ENCODE measurements around the gene NKX6-2. TPM values are rescaled to one million over a fixed set of nuclear protein-coding genes. Genes with fewer than 3 reads are reported as not detected.
"Not testable (repeated sequence)": the region's sequence is repeated elsewhere in the genome, so short reads cannot be mapped to it uniquely, and the experiment has no call there.

The NKX6-2 gene
- total RNA-seq, 1 donor from 2014 or later: not detected

DNA sequence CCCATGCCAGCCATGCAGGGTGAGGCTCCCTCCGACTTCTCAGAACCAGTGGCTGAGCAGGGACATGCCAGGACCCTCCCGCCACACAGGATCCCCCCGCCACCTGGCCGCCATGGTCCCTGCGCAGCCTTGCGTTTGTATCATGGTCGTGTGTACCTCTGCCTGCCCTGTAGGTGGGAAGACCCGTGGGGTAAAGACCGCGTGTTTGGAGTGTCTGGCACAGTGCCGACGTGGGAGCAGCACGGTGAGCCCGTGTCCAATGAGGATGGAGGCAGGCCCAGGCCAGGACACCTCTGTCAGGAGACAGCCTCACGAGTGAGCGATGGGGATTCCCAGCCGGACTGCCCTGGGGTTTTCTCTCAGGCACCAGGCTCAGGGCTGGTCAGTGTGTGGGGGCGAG lies 31.9 kb downstream of the NKX6-2 start:
- DNase-seq: no peak

DNA sequence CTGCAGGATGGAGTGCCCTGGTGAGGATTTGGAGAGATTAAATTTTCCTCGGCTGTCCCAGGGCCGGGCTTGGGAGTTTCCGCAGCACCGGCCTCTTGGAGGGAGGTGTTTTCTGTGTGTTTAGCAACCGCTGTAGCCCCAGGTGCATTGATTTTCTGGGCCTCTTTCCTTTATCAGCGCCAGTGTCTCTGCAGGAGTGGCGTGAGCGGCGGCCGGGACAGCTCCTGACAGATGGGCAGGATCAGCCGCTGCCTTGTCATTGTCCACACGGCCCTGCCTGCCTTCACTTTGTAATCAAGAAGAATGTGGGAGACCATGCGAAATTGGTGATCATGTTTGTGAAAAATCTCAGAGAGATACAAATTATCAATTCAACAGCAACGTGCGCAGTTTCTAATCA lies 32.4 kb downstream of the NKX6-2 start:
- no peak for DNase-seq

DNA sequence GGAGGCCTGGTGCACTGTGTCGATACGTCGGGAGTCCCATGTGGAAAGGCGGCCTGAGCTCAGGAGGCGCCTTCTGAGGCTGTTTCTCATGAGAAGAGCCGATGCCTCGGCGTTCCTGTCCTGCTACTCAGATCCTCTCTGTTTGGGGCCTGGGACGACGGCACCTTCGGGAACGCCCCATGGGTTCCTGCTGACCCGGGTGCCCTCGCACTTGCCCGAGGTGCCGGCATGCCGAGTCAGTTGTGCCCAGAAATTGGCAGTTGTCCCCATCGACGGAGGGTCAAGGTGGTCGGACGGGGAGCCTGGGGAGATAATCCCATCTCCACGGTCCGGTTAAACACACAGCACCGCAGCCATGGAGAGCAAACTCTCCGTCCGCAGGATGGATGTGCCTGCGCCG lies 33.0 kb downstream of the NKX6-2 start:
- no peak for DNase-seq

DNA sequence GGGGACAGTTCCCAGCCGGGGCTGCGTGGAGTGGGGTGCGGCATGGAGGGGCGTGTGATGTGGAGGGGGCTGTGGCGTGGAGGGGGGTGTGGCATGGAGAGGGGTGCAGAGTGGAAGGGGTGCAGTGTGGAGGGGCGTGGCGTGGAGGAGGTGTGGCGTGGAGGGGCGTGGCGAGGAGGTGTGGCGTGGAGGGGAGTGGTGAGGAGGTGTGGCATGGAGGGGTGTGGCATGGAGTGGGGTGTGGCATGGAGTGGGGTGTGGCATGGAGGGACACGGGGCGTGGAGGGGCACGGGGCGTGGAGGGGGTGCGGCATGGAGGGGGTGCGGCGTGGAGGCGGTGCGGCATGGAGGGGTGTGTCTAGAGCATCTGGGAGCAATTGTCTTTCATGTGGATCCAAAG lies 33.6 kb downstream of the NKX6-2 start:
- DNase-seq: no peak

DNA sequence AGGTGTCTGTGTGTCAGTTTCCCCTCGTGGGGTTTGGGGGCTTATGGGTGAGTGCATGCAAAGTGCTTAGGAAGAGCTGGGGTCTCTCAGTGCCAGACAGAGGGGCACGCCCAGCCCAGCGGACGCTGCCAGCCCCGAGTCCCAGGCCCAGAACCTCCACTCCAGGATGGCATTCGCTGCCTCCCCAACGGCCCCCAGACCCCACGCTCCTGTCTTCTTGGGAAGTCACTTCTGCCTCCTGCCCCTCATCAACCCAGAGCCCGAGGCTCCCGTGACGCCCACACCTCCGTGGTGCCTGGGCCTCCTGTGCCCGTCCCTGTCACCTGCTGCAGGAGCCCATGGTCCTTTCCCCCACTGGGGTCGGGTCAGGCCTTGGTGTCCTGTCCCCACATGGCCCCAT lies 35.0 kb downstream of the NKX6-2 start:
- no peak for DNase-seq

DNA sequence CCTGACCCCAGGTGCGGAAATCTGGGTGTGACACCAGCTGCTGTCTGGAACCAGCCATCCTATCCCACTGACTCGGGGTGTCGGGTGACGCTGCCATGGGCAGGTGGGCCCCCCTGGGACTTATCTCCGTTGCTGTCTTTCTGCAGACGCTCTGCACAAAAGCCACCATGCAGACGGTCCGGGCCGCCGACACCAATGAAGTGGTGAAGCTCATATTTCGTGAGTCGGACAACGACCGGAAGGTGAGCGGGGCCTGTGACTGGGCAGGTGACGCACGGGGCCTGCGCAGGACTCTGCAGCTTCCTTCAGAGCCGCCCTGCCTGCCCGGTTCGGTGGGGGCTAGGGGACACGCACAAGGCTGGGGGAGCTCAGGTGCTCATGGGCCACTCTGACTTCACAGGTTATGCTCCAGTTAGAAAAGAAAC lies 36.6 kb downstream of the NKX6-2 start:
- DNase-seq: no peak

DNA sequence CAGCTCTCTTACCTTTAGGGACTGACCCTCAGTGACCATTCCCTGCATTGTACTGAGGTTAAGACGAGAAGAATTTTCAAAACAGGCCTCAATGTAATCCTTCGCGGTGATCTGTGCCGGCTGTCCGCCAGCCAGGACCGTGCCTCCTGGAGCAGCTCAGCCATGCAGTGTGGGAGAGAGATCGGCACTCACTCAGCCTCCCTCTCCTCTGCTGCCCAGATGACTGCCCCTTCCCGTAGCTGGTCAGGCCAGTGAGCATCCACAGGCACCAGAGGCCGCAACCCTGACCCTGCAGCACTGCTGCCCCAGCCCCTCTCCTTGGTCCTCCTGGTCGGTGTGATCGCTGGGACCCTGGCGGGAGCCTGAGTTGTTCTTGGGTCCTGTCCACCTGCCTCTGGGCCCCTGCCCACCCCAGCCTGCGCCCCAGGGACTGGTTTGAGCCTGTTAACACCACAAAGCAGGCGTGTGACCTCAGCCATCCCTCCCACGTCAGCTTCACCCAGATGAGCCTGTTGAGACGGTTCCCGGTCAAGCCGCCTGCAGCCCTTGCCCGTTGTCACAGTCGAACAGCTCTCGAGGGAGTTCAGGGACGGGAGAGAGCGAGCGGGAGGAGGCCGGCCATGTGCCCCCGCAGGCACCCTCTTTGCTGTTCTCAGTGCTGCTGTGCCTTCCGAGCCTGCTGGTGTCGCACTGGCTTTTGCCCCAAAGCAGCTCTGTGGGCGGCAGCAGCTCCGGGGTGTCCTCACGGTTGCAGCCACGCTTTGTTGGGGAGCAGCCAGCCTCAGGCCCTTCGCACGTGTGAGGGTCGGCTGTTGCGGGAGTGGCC lies 37.2 kb downstream of the NKX6-2 start:
- no peak for DNase-seq

DNA sequence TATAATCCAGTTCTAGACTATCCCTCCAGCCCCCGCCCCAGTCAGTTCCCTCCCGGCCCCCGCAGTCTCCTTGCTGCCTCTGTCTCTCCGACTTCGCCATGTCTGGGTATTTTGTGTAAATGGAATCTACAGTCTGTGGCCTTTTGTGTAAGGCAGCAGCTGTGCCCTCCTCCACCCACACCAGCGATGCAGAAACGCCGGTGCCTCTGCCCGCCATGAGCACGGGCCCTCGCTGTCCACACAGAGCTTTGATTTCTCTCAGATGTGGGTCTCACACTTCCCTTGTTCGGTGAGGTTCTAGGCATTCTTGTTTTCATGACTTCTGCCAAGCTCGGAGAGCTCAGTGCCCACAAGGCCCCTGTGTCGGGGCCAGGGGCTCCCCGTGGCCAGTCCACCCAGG lies 37.8 kb downstream of the NKX6-2 start:
- no peak for DNase-seq

DNA sequence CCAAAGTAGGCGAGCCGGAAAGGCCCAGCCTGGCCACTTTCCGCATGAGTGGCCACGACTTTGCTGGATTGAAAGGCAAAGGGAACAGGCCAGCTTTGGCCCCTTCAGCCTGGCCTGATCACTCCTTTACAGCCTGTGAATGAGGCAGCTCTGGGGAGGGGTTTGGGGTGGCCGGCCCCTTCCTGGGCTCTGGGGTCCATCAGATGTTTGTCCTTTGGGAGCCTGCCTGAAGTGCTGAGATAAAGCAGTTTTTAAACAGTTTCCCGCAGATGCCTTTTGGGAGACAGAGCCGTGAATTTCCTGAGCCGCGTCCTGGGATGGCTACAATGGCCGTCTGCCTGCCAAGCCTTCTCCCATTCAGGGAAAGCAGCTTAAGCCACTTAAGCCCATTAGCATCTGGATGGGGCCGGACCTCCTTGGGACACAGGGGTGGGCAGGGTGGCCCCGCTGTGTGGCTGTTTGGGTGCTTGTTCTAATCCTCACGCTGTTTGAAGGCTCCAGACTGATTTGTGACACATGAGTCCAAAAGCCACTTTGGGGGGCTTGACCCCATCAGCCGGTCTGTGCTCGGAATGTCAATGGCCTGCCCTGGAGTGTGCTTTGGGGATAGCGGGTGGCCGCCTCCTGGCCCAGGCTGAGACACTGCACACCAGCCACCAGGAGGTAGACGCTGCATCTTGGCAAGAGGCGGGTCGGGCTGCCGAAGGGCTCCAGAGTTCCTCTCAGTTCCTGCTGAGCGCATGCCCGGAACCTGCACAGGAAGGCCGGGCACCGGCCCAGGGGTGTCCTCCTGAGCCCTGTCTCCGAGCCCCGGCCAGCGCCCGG lies 38.9 kb downstream of the NKX6-2 start:
- no peak for DNase-seq

DNA sequence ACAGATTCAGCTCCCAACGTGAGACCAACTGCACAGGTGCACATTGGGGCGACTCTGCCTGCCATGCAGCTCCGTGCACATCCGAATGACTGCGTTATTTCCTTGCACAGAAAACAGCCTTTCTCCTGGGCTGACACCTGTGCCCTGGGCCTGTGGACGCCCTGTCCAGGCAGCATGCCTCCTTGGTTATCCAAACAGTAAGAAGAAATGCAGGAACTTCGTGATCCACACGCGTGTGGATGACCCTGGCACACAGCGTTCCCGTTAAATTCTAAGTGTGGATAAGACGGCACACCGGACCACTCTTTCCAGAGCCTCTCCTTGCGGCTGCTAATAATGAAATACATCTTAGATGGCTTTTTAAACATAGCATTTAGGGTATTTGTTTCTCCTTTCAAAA lies 39.6 kb downstream of the NKX6-2 start:
- no peak for DNase-seq

DNA sequence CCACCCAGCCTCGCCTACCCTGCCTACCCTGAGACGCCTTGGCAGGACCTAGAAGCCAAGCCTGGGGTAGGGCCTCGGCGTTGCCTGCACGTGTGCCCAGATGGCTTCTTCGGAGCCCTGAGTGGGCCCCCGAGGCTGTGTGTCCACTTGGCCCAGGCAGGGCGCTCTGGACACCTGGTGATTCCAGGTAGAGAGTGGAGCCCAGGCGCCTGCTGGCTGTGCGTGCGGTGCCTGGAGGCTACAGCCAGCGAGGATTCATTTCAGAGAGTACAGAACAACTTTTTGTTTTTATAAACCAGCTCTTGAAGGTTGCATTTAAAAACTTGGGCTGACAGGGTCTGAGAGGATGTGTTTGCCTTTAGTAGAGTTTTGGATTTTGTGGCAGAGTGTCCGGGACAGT lies 40.0 kb downstream of the NKX6-2 start:
- no peak for DNase-seq

DNA sequence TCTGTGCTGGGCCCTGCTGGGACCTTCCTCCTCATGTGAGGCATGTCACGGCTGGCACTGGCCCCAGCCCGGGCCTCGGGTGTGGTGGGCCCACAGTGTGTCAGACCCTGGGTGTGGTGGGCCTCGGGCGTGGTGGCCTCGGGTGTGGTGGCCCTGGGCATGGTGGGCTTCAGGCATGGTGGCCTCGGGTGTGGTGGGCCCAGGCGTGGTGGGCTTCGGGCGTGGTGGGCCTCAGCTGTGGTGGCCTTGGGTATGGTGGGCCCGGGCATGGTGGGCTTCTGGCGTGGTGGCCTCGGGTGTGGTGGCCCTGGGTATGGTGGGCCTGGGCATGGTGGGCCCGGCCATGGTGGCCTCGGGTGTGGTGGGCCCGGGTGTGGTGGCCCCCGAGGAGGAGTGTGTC lies 40.4 kb downstream of the NKX6-2 start:
- no peak for DNase-seq

DNA sequence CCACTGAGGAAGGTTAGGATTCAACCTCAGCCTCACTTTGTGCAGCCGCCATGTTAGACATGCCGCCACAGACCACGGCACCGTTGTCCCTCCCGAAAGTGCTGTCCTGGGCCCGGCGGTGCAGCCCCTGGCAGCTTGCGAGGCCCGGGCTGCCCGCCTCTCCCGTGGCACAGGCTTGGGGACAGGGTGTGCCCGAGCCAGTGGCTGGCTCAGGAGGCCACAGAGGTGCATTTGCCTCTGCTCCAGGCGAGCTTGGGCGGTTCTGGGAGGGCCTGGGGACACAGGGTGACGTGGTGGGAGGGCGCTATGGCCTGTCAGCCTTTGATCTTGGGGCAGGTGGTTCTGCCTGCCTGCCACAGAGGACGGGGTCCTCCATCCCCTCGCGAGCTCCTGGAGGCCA lies 41.1 kb downstream of the NKX6-2 start:
- no peak for DNase-seq

DNA sequence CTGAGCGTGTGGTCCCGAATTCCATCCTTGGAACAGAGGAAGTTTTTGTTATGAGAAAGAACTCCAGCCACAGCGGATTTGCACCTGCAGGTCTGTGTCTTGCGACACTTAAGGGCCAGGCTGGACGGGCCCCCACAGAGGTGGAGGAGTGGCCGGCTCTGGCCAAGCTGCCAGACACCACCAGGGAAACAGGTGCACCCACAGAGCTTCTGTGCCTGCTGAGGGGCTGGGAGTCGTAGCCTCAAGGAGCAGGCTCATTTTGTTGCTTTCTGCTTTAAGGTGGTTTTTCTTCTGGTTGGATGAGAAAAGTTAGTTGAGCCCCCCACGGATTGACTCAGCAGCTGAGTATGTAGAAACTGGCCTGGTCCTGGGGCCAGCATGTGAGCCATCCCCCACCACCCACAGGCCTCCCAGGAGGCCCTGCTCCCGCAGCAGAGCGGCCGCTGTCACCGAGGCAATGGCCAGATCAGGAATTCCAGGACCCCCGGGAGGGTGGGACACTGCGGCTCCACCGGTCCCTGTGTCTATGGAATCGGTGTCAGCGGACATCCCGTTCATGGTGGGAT lies 41.9 kb downstream of the NKX6-2 start:
- DNase-seq: no peak

DNA sequence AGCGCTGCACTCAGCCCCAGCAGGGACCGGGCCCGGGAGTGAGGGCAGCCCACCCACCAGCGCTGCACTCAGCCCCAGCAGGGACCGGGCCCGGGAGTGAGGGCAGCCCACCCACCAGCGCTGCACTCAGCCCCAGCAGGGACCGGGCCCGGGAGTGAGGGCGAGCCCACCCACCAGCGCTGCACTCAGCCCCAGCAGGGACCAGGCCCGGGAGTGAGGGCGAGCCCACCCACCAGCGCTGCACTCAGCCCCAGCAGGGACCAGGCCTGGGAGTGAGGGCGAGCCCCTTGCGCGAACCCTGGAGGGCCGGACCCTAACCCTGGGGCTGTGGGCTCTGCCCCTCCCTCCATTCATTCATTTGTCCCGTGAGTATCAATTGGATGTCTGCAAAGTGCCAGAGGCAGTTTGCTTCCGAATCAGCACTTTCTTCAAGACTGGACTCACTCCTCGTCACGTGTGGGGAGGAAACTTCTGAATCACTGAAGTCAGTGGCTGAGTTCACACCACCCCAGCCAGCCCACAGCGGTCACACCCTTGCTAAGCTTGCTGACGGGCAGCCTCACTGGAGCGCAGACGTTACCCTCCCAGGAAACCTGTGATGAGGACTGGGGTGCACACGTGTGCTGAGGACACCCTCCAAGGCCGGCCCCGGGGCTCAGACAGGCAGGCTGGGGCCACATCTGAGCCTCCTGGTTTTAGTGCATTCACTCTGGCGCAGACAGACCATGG lies 42.6 kb downstream of the NKX6-2 start:
- DNase-seq: not testable (repeated sequence)

DNA sequence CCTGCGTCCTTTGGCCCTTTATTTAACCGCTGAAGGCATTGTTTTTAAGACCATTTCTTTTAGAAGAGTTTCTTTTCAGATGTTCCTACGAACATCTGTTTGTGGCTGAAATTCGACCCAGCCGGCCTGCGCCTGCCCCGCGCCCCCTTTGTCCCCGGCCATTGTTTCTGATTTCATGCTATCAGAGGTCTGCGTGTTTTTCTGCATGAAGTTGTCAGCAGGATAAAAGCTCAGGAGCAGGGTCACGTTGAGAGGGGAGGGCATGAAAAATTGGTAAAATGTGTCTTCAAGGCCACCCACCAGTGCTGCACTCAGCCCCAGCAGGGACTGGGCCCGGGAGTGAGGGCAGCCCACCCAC lies 43.1 kb downstream of the NKX6-2 start:
- DNase-seq: no peak

DNA sequence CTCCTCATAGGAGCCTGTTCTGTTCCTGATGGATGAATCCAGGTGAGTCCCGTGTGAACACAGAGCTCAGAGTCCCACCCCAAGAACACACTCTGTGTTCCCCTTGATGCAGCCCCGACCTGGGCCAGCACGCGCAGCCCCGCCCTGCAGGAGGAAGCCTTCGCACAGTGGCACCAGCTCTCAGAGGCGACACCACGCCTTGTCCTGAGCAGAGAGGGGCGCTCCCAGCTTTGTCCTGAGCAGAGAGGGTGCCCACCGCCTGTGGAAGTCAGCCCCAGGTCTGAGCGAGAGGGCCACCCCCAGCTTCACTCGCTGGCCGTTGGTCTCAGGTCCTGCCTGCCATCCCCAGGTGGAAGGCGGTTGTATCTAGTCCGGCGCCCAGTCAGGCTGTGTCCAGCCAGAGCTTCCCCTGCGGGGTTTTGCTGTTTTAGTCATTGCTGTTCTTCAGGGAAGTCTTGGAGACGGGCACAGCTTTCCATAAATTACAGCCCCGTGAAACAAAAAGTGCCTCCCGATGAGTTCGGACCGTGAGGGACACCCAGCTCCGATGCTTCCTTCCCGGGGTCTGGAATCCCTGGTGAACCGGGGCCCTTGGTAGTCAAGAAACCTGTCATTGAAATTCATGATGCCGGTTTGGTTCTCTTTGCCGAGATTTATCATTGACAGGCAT lies 43.6 kb downstream of the NKX6-2 start:
- DNase-seq: no peak

DNA sequence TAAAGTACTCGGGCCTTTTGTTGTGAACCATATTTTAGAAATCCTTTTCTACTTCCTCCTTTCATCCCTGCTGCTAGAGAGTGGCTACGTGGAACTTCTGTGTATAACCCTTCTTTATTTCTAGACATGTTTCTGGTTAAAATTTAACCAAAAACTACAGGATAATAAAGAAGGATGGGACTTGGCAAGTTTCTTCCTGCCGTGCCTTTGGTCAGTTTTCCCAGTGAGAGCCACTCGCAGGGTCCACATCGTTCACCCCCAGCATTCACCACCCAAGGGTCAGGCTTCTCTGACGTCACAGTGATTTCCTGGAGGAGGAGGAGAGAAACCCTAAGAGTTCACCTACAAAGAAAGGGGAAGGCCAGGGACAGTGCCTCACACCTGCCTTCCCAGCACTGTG lies 45.4 kb downstream of the NKX6-2 start:
- no peak for DNase-seq

DNA sequence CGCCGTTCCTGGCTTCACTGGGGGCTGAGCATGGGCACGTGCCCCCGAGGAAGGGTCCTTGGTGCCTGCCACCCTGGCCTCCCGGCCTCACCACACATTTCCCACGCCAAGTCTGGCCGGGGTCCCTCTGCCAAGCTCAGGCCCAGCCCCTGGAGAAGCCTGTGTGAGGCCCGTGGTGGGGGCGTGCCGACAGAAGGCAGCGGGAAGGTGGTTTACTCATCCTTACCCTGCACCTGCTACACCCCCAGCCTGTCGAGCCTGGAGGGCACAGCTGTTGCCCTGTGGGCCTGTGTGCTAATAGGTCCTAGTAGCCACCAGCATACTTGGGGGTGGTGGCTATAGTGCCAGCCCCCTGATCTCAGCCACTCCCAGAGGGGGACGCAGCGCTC lies 46.7 kb downstream of the NKX6-2 start:
- DNase-seq: no peak

DNA sequence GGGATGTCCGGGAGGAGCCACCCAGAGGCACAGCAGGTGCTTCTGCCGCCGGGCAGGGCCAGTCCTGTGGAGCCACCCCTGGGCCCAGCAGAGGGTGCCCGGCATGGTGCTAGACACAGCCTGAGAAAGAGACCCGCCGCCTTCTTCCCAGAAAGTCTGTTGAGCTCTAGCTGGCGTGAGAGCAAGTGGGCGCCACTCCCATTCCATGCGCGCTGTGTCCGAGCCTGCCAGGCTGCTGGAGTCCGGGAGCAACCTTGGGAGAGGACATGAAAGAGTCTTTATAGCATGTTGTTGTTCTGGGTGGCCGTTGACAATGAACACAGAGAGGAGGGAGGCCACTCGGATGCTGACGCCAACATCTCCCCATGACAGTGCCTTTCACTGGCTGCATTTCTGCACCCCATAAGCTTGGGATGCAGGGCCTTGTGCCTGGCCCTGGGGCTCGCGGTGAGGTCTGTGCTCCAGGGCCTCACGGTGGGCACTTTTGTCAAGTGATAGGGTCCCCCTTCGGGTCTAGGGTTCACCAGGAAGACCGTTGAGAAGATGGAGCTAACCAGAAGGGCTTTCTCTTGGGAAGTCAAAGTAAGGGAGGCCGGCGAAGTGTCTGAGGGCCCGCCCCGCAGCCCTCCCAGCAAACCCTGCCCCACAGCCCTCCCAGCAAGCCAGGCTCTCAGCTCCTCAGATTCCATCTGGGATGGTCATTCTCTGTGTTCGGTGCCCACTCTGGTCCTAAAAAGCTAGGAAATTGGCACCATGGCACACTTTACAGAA lies 47.3 kb downstream of the NKX6-2 start:
- DNase-seq: no peak

DNA sequence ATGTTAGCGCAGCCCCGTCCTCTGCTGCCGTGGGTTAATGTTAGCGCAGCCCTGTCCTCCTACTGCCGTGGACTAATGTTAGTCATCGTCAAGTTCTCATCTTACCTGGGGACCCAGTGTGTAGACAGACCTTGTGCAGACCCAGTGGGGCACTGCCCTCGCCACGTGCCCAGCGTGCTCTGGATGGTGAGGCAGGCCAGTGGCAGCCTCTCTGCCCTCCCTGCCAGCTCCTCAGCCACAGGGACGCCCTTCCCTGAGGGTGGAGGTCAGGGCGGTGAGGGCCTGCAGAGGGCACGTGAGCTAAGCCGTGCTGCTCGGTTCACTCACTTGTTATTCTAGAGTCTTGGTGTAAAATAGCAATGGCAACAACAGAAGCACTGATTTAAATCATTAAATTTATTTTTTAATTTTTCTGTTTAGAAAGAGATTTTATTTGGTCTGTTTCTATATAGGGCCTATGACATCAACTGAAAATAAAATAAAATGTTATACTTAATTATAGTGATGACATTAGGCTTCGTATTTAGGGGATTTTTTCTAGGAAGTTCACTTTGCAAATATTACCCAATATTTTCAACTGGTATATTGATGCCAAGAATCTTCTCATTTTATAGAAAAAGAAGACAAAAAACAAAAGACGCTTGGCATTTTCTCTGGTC lies 48.4 kb downstream of the NKX6-2 start:
- DNase-seq: no peak
